Hepatocyte (in vitro differentiated cells): Measurements from ENCODE around the gene DENND1A. TPM values are rescaled to one million over a fixed set of nuclear protein-coding genes. Genes with fewer than 3 reads are reported as not detected.

Source experiments
- DNase-seq: peaks from one replicate; pipeline ENCODE4 v3.0.0-alpha.2; 2016; ENCODE audit warnings: low spot score
- H2AFZ ChIP-seq: fragments of 200-600 bp; sonication (generic); 2 replicates; pipeline ENCODE4 v1.6.0; 2016; ENCODE audit warnings: antibody characterized with exemption, mild to moderate bottlenecking
- H3K27ac ChIP-seq: fragments of 200-600 bp; sonication (generic); 2 replicates; pipeline ENCODE4 v1.5.1; 2016; ENCODE audit warnings: mild to moderate bottlenecking
- H3K27me3 ChIP-seq: fragments of 200-600 bp; sonication (generic); 2 replicates; pipeline ENCODE4 v1.6.1; 2016
- H3K36me3 ChIP-seq: fragments of 200-600 bp; sonication (generic); replicated peaks from 2 replicates; pipeline ENCODE4 v1.5.1; 2016; ENCODE audit warnings: low read depth; ENCODE audit not compliant: insufficient read depth
- H3K4me1 ChIP-seq: fragments of 200-600 bp; sonication (generic); 2 replicates; pipeline ENCODE4 v1.5.1; 2016; ENCODE audit warnings: mild to moderate bottlenecking, moderate library complexity; ENCODE audit not compliant: insufficient read depth
- H3K4me2 ChIP-seq: fragments of 200-600 bp; sonication (generic); 2 replicates; pipeline ENCODE4 v1.6.0; 2016
- H3K4me3 ChIP-seq: fragments of 200-600 bp; sonication (generic); 2 replicates; pipeline ENCODE4 v1.5.1; 2016; ENCODE audit warnings: mild to moderate bottlenecking
- H3K79me2 ChIP-seq: fragments of 200-600 bp; sonication (generic); 2 replicates; pipeline ENCODE4 v1.6.0; 2017; ENCODE audit warnings: mild to moderate bottlenecking
- H3K9me2 ChIP-seq: fragments of 200-600 bp; sonication (generic); replicated peaks from 2 replicates; pipeline ENCODE4 v1.6.0; 2017; ENCODE audit warnings: mild to moderate bottlenecking; ENCODE audit not compliant: insufficient read depth
- H3K9me3 ChIP-seq: fragments of 200-600 bp; sonication (generic); 2 replicates; pipeline ENCODE4 v1.5.1; 2016; ENCODE audit warnings: low read depth, mild to moderate bottlenecking
- H4K20me1 ChIP-seq: fragments of 200-600 bp; sonication (generic); 2 replicates; pipeline ENCODE4 v1.6.0; 2016; ENCODE audit warnings: mild to moderate bottlenecking; ENCODE audit not compliant: insufficient read depth, poor library complexity, severe bottlenecking
- CTCF ChIP-seq: fragments of 200-600 bp; sonication (generic); IDR thresholded peaks from 2 replicates; pipeline ENCODE4 v1.5.1; 2016; ENCODE audit warnings: antibody characterized with exemption, mild to moderate bottlenecking; ENCODE audit not compliant: poor library complexity
- EZH2 ChIP-seq: fragments of 200-600 bp; sonication (generic); IDR thresholded peaks from 2 replicates; pipeline ENCODE4 v1.6.1; 2016; ENCODE audit warnings: antibody characterized with exemption, mild to moderate bottlenecking, borderline replicate concordance
- EZH2phosphoT487 ChIP-seq: fragments of 200-600 bp; sonication (generic); IDR thresholded peaks from one replicate; pipeline ENCODE4 v1.6.1; 2018; ENCODE audit warnings: antibody characterized with exemption, mild to moderate bottlenecking, low read depth, moderate library complexity; ENCODE audit not compliant: unreplicated experiment, severe bottlenecking
- WGBS: methylation state at CpG from one replicate; pipeline ENCODE4 v1.1.6; 2016; ENCODE audit warnings: low lambda C conversion rate; ENCODE audit errors: missing lambda C conversion rate; 5-methylcytosine and 5-hydroxymethylcytosine counted together
- polyA plus RNA-seq: library from polyadenylated mRNA; unstranded; fragments of >200 nt; fragmentation: Nextera tagmentation; extraction: Ambion mirVana; gene quantifications from 2 replicates; pipeline ENCODE4 v1.2.1, GENCODE V29; 2016
- total RNA-seq: library from RNA; depleted of rRNA; stranded (reverse); fragments of >200 nt; gene quantifications from 2 replicates; pipeline ENCODE4 v1.2.3, GENCODE V29; 2014

The DENND1A gene
- total and polyA plus RNA-seq, 2 experiments from 2014 or later, result 24.0 to 28.9 TPM

- H3K4me3 ChIP-seq, result no peak overlapping the region
- no peaks in the 10 kb centered on the region for H3K9me2 ChIP-seq
- H3K27me3 ChIP-seq, result no peaks in the 10 kb centered on the region
- no peak overlapping the region for H3K4me2 ChIP-seq
- no peaks in the 10 kb centered on the region for H3K9me3 ChIP-seq
- 96% methylated on average over 4 of the region's 4 CpGs for WGBS
- H3K27ac ChIP-seq, result no peak overlapping the region
- no peak overlapping the region for H2AFZ ChIP-seq
- peaks cover 5% of the 10 kb centered on the region for H3K79me2 ChIP-seq
- H4K20me1 ChIP-seq, result no peaks in the 10 kb centered on the region
- DNase-seq, result no peak
- no peaks in the 10 kb centered on the region for H3K4me1 ChIP-seq
- TF ChIP-seq CTCF, result no peak
- no peak for TF ChIP-seq EZH2
- no peak for TF ChIP-seq EZH2phosphoT487
- no peaks in the 10 kb centered on the region for H3K36me3 ChIP-seq
Observed at GRCh38 chr9:123807251-123807650, 122.7 kb downstream of the DENND1A start.

GRCh38 chr9:123806829-123807228, 123.1 kb downstream of the DENND1A start:
- no peaks in the 10 kb centered on the region for H3K36me3 ChIP-seq
- no peaks in the 10 kb centered on the region for H3K9me3 ChIP-seq
- TF ChIP-seq CTCF, result no peak
- TF ChIP-seq EZH2phosphoT487, result no peak
- TF ChIP-seq EZH2, result no peak
- no peak overlapping the region for H3K27ac ChIP-seq
- no peak for DNase-seq
- H3K4me1 ChIP-seq, result no peaks in the 10 kb centered on the region
- no peak overlapping the region for H3K4me2 ChIP-seq
- no peaks in the 10 kb centered on the region for H4K20me1 ChIP-seq
- no peak overlapping the region for H2AFZ ChIP-seq
- peaks cover 5% of the 10 kb centered on the region for H3K79me2 ChIP-seq
- no peaks in the 10 kb centered on the region for H3K9me2 ChIP-seq
- H3K4me3 ChIP-seq, result no peak overlapping the region
- H3K27me3 ChIP-seq, result no peaks in the 10 kb centered on the region

GRCh38 chr9:123798195-123798594, 131.7 kb downstream of the DENND1A start:
- Histone ChIP-seq H3K27ac (no peak overlapping the region), H3K9me3 (no peaks in the 10 kb centered on the region), H3K9me2 (no peaks in the 10 kb centered on the region), H3K4me1 (no peaks in the 10 kb centered on the region), H3K36me3 (no peaks in the 10 kb centered on the region), H3K4me3 (no peak overlapping the region), H3K4me2 (no peak overlapping the region), H3K79me2 (peaks cover 16% of the 10 kb centered on the region), H3K27me3 (no peaks in the 10 kb centered on the region), H4K20me1 (peaks cover 11% of the 10 kb centered on the region), H2AFZ (no peak overlapping the region)
- DNase-seq, result no peak
- WGBS, result 97% methylated on average over 1 of the region's 1 CpG
- no peak for TF ChIP-seq EZH2phosphoT487
- TF ChIP-seq EZH2, result no peak
- no peak for TF ChIP-seq CTCF
